ENCODE measurements around the gene NSD1.
A peak's percentile ranks its signal among the peaks of the same experiment; 100 is the strongest.

The NSD1 gene

DNA sequence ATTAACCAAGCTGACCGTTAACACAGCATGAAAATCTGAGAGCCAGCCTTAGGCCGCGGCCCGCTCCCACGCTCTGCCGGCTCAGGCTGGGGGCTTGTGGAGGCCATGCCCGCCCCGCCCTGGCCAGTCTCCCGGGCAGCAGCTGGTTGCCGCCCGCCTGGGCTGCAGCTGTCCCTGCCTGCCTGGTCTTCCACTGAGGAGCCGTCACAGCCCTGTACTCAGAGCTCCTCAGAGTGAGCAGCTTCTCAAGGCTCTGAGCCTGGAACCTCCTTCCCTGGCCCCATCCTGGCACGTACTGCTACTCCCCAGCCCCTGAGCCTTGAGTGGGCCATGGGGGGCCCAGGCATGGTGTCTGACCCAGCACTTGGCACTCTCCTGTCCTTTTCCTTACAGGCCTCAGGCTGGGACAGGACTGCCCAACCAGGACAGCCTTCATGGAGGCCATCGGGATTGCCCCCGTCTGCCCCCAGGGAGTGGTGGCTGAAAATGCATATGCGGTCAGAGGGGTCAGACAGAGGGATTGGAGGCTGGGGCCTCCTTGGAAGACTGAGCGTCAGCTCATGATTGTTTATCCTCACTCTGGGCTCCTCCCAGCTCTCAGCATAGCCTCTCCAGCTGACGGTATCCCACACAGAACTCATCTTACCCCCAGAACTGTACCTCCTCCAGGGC lies 35.0 kb upstream of the NSD1 start:
- DNase-seq: no peak

DNA sequence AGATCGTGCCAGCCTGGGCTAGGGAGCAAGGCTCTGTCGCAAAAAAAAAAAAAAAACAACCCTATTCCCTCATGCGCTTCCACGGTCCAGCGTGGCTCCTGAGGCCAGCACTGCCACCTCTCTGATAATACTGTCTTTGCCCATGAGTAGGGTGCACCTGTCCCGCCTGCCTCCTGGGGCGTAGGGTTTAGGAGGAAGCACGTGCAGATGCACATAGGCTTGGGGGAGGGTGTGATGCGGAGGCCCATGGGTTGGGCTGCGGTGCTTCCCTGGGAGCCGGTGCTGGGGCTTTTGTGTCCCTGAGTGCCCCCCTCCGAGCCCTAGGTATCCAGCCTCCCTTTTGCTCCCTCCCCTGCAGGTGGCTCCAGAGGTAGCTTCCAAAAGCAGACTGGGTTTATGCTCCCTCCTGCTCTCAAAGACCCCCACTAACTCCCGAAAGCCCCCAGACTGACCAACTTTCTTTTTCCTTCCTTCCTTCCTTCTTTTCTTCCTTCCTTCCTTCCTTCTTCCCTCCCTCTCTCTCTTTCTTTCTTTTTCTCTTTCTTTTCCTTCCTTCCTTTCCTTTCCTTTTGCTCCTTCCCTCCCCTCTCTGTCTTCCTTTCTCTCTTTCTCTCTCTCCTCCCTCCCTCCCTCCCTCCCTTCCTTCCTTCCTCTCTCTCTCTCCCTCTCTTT lies 34.0 kb upstream of the NSD1 start:
- no peak for DNase-seq

- no peak for DNase-seq
Measured at GRCh38 chr5:177100714-177101121, 32.9 kb upstream of the NSD1 start.

GRCh38 chr5:177103523-177104253 lies 29.9 kb upstream of the NSD1 start:
- DNase-seq: no peak

DNA sequence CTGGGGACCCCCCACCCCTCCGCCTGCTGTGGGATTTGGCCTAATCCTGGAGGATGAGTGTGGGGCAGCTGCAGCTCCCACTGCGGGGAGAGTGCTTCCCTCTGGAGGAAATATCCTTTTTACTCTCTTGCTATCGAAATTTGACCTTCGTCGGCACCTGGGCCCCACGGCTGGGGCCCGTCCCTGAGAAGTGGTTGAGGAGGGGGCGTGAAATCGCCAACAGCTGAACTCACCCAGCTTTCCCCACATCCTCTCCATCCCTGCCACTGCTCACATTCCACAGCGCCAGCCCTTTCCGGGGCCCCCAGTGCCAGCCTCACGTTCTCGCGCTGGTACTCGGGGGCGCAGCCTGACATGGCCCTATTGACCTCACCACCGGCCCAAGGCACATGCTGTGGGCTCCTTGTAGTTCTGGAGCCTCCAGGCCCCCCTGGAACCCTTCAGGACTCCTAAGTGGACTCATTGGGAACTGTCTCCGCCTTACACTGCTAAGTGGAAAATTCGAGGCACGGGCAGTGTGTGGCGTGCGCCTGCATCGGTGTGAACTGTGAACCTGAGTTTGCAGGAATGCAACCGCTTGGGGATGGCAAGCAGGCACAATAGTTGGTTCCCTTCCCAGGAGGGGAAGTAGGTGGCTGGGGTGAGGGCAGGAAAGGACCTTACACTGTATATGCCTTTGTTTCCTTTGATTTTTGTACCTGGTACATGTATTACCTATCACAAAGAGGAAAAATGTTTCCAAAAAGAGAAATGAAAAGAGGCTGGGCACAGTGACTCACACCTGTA lies 27.7 kb upstream of the NSD1 start:
- no peak for DNase-seq

- DNase-seq: no peak
Measured at GRCh38 chr5:177107159-177107558, 26.4 kb upstream of the NSD1 start.

- DNase-seq: no peak
Measured at GRCh38 chr5:177109810-177110209, 23.8 kb upstream of the NSD1 start.

GRCh38 chr5:177111720-177112394 lies 21.7 kb upstream of the NSD1 start:
- peak; percentile 40 to 65 (median 55) for DNase-seq

DNA sequence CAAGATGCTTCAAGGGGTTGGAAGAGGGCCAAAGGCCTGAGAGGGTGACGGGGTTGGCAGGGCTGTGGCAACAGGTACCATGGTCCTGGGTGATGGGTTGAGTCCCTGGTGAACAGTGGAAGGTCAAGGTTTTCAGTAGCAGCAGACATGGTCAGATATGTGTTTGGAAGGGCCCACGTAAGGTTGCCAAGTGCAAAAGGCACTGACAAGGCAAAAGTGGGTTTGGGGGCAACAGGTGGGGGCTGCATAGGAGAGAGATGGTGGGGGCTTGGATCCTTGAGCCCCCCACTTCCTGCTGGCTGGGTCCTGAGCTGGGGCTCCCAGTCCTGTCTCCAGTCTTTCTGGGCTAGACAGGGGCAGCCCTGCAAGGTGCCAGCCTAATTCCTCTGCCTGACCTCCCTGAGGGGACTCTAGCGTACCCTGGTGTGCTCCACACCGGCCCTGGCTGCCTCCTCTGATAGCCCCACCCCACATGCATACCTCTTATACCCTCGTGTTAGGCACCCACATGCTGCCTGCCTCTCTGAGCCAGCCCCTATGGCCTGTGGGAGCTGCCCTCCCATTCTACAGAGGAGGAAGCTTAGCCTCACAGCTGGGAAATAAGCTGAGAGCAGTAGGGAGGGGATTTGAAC lies 20.9 kb upstream of the NSD1 start:
- DNase-seq: no peak

DNA sequence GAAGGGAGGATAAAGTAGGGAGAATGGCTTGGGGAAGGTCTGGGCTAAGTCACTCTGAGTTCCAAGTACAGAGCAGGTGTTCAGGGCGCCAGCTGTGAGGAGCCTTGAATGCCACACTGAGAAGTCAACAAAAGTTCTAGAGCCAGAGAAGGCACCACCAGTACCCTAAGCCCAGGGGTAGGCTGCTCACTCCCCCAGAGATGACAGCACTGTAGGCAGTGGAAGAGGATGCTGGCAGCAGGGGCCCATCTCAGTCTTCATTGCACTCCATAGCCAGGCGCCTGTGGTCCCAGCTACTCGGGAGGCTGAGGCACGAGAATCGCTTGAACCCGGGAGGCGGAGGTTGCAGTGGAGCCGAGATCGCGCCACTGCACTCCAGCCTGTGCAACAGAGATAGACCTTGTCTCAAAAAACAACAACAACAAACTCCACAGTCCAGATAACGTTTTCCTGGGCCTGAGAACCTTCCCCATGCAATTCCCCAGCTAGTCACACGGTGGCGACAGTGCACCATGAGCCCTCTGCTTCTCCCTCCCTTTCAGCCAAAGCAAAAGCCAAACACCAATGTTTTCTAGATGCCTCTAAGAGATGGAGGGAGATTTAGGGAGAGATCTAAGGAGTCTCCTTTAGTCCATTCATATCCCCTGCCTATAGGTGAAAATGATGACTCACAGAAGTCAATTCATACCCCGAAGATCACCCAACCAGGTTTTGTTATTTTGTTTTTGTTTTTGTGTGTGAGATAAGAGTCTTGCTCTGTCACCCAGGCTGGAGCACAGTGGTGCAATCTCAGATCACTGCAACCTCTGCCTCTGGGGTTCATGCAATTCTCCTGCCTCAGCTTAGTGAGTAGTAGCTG lies 19.8 kb upstream of the NSD1 start:
- peak; percentile 73 to 84 (median 80) for DNase-seq

- peak; percentile 81 to 88 (median 82) for DNase-seq
Measured at GRCh38 chr5:177116631-177117373, 16.8 kb upstream of the NSD1 start.

GRCh38 chr5:177117441-177118045 lies 16.0 kb upstream of the NSD1 start:
- DNase-seq: no peak

- DNase-seq: no peak
Measured at GRCh38 chr5:177122566-177122965, 11.0 kb upstream of the NSD1 start.

DNA sequence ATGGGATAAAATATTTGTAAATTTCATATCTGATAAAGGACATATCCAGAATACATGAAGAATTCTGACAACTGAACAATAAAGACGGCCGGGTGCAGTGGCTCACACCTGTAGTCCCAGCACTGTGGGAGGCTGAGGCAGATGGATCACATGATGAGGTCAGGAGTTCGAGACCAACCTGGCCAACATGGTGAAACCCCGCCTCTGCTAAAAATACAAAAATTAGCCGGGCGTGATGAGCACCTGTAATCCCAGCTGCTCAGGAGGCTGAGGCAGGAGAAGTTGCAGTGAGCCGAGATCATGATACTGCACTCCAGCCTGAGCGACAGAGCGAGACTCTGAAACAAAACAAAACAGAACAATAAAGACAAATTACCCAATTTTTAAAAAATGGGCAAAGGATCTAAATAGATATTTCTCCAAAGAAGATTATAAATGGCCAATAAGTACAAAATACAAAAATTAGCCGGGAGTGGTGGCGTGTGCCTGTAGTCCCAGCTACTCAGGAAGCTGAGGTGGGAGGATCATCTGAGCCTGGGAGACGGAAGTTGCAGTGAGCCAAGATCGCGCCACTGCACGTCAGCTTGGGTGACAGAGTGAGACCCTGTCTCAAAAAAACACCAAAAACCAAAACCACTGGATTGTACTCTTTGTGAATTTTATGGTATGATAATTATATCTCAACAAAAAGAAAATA lies 9.6 kb upstream of the NSD1 start:
- DNase-seq: peak in 1 of 3 donors; percentile 16

DNA sequence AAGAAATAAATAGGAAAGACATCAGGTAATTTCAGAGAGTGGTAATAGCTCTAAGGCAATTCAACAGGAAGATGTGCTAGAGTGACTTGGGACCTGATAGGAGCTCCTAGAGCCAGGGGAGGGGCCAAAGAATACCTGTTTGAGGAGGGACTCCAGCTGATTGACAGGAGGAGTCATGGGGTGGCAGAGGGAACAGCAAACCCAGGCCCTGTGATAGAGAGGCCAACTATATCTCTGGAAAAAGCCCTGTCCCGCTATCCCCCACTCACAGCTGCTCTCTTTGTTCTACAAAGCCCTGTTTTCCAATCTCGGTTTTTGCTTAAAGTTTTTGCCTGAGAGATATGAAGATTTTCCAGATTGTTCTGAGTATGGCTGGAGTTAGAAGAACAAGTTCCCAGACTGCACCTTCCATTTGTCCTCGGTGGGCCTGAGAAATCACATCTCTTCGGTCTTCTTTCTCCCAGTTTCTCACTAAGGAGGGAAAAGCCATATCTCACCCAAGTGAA lies 9.0 kb upstream of the NSD1 start:
- DNase-seq: no peak

DNA sequence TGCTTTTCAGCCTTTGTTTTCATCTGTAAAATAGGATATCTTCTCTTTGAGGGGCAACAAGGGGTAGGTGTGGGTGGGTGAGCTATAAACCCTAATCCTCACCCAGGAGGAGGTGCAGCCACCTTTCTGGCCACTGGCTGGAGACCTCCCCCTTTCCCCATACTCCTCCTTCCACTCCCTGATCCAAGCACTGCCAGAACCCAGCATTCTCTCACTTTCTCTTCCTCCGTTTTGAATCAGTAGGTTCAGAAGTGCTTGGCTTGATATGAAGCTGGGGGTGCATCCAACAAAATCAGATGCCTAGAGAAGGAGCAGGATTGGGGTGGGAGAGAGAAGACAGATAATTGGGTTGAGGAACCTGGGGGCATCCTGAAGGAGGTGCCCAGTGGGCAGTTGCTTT lies 6.8 kb upstream of the NSD1 start:
- DNase-seq: no peak

- peak; percentile 44 to 48 (median 46) for DNase-seq
Measured at GRCh38 chr5:177128551-177128981, 5.0 kb upstream of the NSD1 start.

DNA sequence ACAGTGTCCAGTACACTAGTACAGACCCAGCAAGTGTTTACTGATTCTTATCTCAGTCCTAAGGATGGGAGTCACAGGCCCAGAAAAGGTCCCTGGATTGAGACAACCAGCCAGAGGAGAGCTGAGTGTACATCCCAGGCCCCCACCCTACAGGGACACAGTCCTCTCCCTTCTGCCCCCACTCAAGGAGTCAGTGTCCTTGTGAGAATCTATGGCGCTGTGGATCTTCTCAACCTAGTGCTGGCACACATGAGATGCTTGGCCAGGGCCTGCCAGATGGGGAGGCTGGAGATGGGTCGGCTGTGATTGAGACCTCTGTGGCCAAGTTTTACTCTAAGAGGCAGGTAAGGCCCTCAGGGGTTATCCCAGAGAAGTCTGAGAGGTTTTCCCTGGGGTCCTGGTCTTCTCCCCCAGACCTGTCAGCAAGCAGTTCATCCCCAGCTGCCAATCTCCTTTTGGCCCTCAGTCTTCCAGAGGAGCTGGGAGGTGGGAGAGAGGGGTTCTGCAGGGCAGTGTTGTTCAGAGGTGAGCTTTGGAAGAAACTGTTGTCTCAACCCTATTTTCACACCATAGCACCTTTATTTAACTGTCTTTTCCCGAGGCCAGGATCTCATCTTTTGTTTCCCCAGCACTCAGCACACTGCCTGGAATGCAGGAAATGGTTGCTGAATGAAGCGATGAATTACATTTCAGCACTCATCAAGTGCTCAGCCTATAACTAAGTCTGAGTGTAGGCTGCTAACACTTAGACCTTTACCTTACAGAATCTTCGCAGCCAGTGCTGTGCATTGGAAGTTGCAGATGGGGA lies 3.2 kb upstream of the NSD1 start:
- no peak for DNase-seq
